PC-3 (cell line): ENCODE measurements around the gene EIF5B.

Experiments used
- CTCF ChIP-seq: fragments of 300-600 bp; sonication (generic); conservative IDR thresholded peaks from 2 replicates; pipeline ENCODE4 v1.5.1; 2017; ENCODE audit warnings: antibody characterized with exemption, low read depth, mild to moderate bottlenecking, low read length
- EZH2 ChIP-seq: fragments of 300-600 bp; sonication (generic); IDR thresholded peaks from one replicate; pipeline ENCODE4 v1.6.1; 2017; ENCODE audit warnings: antibody characterized with exemption, mild to moderate bottlenecking, low read length; ENCODE audit not compliant: unreplicated experiment
- EZH2phosphoT487 ChIP-seq: fragments of 300-600 bp; sonication (generic); IDR thresholded peaks from 2 replicates; pipeline ENCODE4 v1.6.1; 2018; ENCODE audit warnings: mild to moderate bottlenecking, antibody characterized with exemption, low read length, borderline replicate concordance

GRCh38 chr2:99448556-99448955 lies 111.4 kb downstream of the EIF5B start:
- no peak for TF ChIP-seq CTCF
- TF ChIP-seq EZH2phosphoT487: no peak
- no peak for TF ChIP-seq EZH2
